ENCODE data around the gene NCKAP5. TPM values are rescaled to one million over a fixed set of nuclear protein-coding genes. Genes with fewer than 3 reads are reported as not detected.

NCKAP5 gene
- total RNA-seq, 2 experiments from 2014 or later, result not detected

- Mint-ChIP-seq H3K9me3 (no peaks in the 10 kb centered on the region), H3K4me3 (no peak overlapping the region), H3K27ac (no peak overlapping the region), H3K4me1 (ENCODE audit: low read depth) (no peaks in the 10 kb centered on the region), H3K36me3 (ENCODE audit: low read depth) (no peaks in the 10 kb centered on the region), H3K27me3 (no peaks in the 10 kb centered on the region)
- intact Hi-C loops (cut with micrococcal nuclease), result no loop called here
- ATAC-seq (no peak), DNase-seq (no peak)
- POLR2A ChIA-PET, result no interaction called here
- CTCF ChIA-PET, result no interaction called here
- TF ChIP-seq CTCF (IDR thresholded peaks at IDR 0.05), result no peak
Observed at GRCh38 chr2:133333181-133333580, 235.1 kb downstream of the NCKAP5 start.

DNA sequence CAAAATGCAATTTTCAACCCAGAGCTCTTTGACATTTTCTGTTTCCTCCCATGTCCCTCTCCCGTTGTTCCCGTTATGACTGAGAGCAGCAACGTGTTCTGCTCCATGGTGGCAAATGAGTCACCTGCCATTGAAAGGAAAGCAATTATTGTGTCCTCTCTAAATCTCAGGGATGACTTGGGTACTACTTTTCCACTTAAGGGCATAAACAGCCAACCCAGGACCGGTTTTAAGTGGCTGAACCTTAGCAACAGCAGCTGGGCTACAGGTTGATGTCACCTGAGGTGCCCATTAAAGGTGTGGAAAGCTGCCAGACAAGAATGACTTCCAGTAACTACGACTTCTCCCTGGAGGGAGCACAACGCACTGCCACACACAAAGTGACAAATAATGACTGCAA, 236.8 kb downstream of the NCKAP5 start:
- H3K27me3 Mint-ChIP-seq, result no peaks in the 10 kb centered on the region
- ATAC-seq (no peak), DNase-seq (no peak)
- no peaks in the 10 kb centered on the region for H3K4me1 Mint-ChIP-seq (ENCODE audit: low read depth)
- ChIA-PET POLR2A (no interaction called here), CTCF (no interaction called here)
- no peak overlapping the region for H3K27ac Mint-ChIP-seq
- no peak overlapping the region for H3K4me3 Mint-ChIP-seq
- no peak for TF ChIP-seq CTCF (IDR thresholded peaks at IDR 0.05)
- no peaks in the 10 kb centered on the region for H3K36me3 Mint-ChIP-seq (ENCODE audit: low read depth)
- no peaks in the 10 kb centered on the region for H3K9me3 Mint-ChIP-seq
- intact Hi-C loops (cut with micrococcal nuclease), result no loop called here

- no peaks in the 10 kb centered on the region for H3K4me1 Mint-ChIP-seq (ENCODE audit: low read depth)
- ChIA-PET CTCF (no interaction called here), POLR2A (no interaction called here)
- TF ChIP-seq CTCF (IDR thresholded peaks at IDR 0.05), result no peak
- no peak for ATAC-seq
- no peaks in the 10 kb centered on the region for H3K9me3 Mint-ChIP-seq
- no peak for DNase-seq
- H3K27me3 Mint-ChIP-seq, result no peaks in the 10 kb centered on the region
- H3K27ac Mint-ChIP-seq, result no peak overlapping the region
- no peaks in the 10 kb centered on the region for H3K36me3 Mint-ChIP-seq (ENCODE audit: low read depth)
- H3K4me3 Mint-ChIP-seq, result no peak overlapping the region
- intact Hi-C loops (cut with micrococcal nuclease), result no loop called here
Observed at GRCh38 chr2:133326652-133327397, 241.4 kb downstream of the NCKAP5 start.

DNA sequence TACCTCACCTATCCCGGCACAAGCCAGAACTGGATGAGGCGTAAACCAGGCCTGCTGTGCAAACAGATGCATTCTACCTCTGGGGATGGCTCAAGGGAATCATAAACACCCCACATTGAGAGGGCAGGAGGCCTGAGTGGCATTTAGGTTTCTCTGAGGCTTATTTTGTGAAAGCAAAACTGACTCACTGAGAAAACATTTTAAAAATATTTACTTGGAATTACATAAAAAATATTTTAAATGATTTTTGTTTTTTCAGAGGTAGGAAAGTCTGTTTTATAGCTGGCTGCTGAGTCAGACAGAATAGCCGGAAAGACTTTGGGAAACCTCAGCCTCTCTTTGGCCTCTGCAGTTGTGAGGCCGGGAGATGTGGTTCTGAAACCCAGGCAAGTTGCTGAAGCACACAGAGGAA, 244.1 kb downstream of the NCKAP5 start:
- H3K27me3 Mint-ChIP-seq, result no peaks in the 10 kb centered on the region
- intact Hi-C loops (cut with micrococcal nuclease), result no loop called here
- DNase-seq (no peak), ATAC-seq (no peak)
- no peaks in the 10 kb centered on the region for H3K4me1 Mint-ChIP-seq (ENCODE audit: low read depth)
- ChIA-PET CTCF (no interaction called here), POLR2A (no interaction called here)
- H3K4me3 Mint-ChIP-seq, result no peak overlapping the region
- H3K9me3 Mint-ChIP-seq, result no peaks in the 10 kb centered on the region
- no peak for TF ChIP-seq CTCF (IDR thresholded peaks at IDR 0.05)
- H3K36me3 Mint-ChIP-seq (ENCODE audit: low read depth), result no peaks in the 10 kb centered on the region
- H3K27ac Mint-ChIP-seq, result no peak overlapping the region

- Mint-ChIP-seq H3K27me3 (no peaks in the 10 kb centered on the region), H3K27ac (no peak overlapping the region), H3K36me3 (ENCODE audit: low read depth) (no peaks in the 10 kb centered on the region), H3K4me3 (no peak overlapping the region), H3K4me1 (ENCODE audit: low read depth) (no peaks in the 10 kb centered on the region), H3K9me3 (no peaks in the 10 kb centered on the region)
- ChIA-PET POLR2A (no interaction called here), CTCF (no interaction called here)
- no peak for TF ChIP-seq CTCF (IDR thresholded peaks at IDR 0.05)
- no peak for ATAC-seq
- no peak for DNase-seq
- intact Hi-C loops (cut with micrococcal nuclease), result no loop called here
Observed at GRCh38 chr2:133322909-133323308, 245.4 kb downstream of the NCKAP5 start.
